ENCODE measurements around the gene CENPP. TPM values are rescaled to one million over a fixed set of nuclear protein-coding genes. Genes with fewer than 3 reads are reported as not detected.

CENPP gene
- total RNA-seq, 2 donors from 2014 or later: 1.1 to 1.2 TPM

GRCh38 chr9:92666912-92667532 is 341.3 kb downstream of the CENPP start:
- peak overlapping the region; percentile 46 to 93 for H3K27ac ChIP-seq
- no peak for TF ChIP-seq CTCF (IDR thresholded peaks at IDR 0.05)
- peaks cover 0 to 61% of the 10 kb centered on the region in 2 donors for H3K4me1 ChIP-seq
- no peaks in the 10 kb centered on the region for H3K9me3 ChIP-seq
- H3K27me3 ChIP-seq: no peaks in the 10 kb centered on the region
- H3K36me3 ChIP-seq: no peaks in the 10 kb centered on the region
- DNase-seq (ENCODE audit: low spot score): no peak
- no peak overlapping the region for H3K4me3 ChIP-seq

GRCh38 chr9:92668746-92669526 is 343.2 kb downstream of the CENPP start:
- no peak for TF ChIP-seq CTCF (IDR thresholded peaks at IDR 0.05)
- Histone ChIP-seq H3K27ac (peak overlapping the region; percentile 86 to 93), H3K4me3 (peak overlapping the region; percentile 76 to 94), H3K9me3 (no peaks in the 10 kb centered on the region), H3K4me1 (peaks cover 0 to 61% of the 10 kb centered on the region in 2 donors), H3K36me3 (no peaks in the 10 kb centered on the region), H3K27me3 (no peaks in the 10 kb centered on the region)
- peak; percentile 74 for DNase-seq (ENCODE audit: low spot score)

GRCh38 chr9:92669527-92669889 is 343.8 kb downstream of the CENPP start:
- DNase-seq (ENCODE audit: low spot score): peak; percentile 57

More at GRCh38 chr9:92669527-92669889, 343.8 kb downstream of the CENPP start:
- Histone ChIP-seq H3K4me3 (peak overlapping the region; percentile 76 to 94), H3K9me3 (no peaks in the 10 kb centered on the region), H3K4me1 (peaks cover 0 to 56% of the 10 kb centered on the region in 2 donors), H3K36me3 (no peaks in the 10 kb centered on the region), H3K27ac (peak overlapping the region; percentile 86 to 93), H3K27me3 (no peaks in the 10 kb centered on the region)
- TF ChIP-seq CTCF (IDR thresholded peaks at IDR 0.05): no peak

Small RNA genes lying within 50 kb of the gene (microRNA-seq; reads per million reads assigned to microRNA genes)
- gene MIR3651 (ENCODE audit: borderline number of aligned reads in 2 of 2, borderline replicate concordance in 1 of 2) (0 to 0.71 reads per million in 2 donors), gene MIR4670 (ENCODE audit: borderline number of aligned reads in 2 of 2, borderline replicate concordance in 1 of 2) (0.71 reads per million in 2 donors)

Other genes with a start within 250 kb of the CENPP start
- 10 to 100 TPM; 40.6 to 41.8 TPM for gene SPTLC1, start 210.5 kb upstream of the CENPP start, total RNA-seq
- gene IARS1, start 32.3 kb upstream of the CENPP start, total RNA-seq: 10 to 100 TPM; 40.1 to 55.1 TPM
- 10 to 100 TPM; 11.4 to 12.3 TPM for gene NOL8, start 603 bp upstream of the CENPP start, total RNA-seq
- 10 to 100 TPM; 15.5 to 39.1 TPM for gene OGN, start 78.6 kb downstream of the CENPP start, total RNA-seq
- 10 to 100 TPM; 22.7 to 26.5 TPM for gene OMD, start 98.5 kb downstream of the CENPP start, total RNA-seq
- gene ASPN, start 156.6 kb downstream of the CENPP start, total RNA-seq: 10 to 100 TPM in 1 of 2 donors, 1 to 10 TPM in 1; 3.9 to 29.0 TPM
- gene ECM2, start 210.0 kb downstream of the CENPP start, total RNA-seq: 10 to 100 TPM in 1 of 2 donors, 1 to 10 TPM in 1; 7.3 to 18.5 TPM

Data from right atrium auricular region (tissue), 2 donors.